ENCODE data around the gene TENM4.

DNA sequence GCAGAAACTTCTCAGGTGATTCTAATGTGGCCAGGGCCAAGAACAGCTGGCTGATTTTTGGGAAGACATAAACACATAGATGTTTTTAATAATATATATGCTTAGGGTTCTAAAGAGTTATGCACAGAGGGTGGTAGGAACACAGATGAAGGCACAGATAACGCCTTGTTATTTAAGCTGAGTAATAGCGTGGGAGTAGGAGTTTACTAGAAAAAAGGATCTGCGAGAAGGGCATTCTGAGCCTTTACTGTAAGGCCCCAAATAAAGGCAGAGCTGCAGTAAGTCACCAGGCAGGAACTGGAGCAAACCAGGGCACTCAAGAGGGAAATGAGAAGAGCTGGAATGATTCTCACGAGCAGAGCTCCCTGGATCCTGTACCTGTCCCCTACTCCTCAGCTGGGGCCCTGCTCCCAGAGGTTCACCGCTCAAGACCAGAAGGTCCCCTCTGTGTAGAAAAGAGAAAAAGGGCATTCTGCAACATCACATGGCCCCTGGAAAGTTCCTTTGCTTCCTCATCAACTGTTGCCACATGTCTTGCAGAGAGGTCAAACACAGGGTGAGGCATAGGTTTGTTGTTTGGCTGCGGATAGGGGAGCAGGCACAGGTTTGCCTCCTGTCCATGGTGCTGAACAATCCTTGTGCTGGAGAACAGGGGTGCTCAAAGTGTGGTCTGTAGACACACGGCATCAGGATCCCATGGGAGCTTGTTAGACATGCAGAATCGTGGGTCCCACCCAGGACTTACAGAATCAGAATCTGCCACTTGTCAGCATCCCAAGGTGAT is 125.7 kb downstream of the TENM4 start:
- TF ChIP-seq, protein P1, sequence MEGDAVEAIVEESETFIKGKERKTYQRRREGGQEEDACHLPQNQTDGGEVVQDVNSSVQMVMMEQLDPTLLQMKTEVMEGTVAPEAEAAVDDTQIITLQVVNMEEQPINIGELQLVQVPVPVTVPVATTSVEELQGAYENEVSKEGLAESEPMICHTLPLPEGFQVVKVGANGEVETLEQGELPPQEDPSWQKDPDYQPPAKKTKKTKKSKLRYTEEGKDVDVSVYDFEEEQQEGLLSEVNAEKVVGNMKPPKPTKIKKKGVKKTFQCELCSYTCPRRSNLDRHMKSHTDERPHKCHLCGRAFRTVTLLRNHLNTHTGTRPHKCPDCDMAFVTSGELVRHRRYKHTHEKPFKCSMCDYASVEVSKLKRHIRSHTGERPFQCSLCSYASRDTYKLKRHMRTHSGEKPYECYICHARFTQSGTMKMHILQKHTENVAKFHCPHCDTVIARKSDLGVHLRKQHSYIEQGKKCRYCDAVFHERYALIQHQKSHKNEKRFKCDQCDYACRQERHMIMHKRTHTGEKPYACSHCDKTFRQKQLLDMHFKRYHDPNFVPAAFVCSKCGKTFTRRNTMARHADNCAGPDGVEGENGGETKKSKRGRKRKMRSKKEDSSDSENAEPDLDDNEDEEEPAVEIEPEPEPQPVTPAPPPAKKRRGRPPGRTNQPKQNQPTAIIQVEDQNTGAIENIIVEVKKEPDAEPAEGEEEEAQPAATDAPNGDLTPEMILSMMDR (IDR thresholded peaks at IDR 0.05; ENCODE audit: borderline replicate concordance, extremely low read depth, low read length, poor library complexity, severe bottlenecking) = no peak
- no peak for TF ChIP-seq EZH2 (IDR thresholded peaks at IDR 0.05; ENCODE audit: borderline replicate concordance, low read depth, low read length, severe bottlenecking)

All from DND-41 (cell line).